Stimulated activated effector memory CD8-positive, alpha-beta T cell treated with anti-CD3 and anti-CD28 coated beads, Interleukin-12 subunit alpha, Interleukin-12 subunit beta, amount 100 ng/mL, for 72 hours (primary cell): ENCODE measurements around the gene SNN.

ENCODE experiments used
- ATAC-seq: fragments of 150-1000 bp; cut with Tn5 transposase; 2 replicates; pipeline ENCODE4 v1.10.0; 2021
- DNase-seq, 2 donors: peaks; one replicate each; pipeline ENCODE4 v3.0.0; 2021 to 2022; ENCODE audit warnings: low spot score in 2 of 2
- H3K27ac Mint-ChIP-seq: one replicate; pipeline ENCODE4 v1.8.0; 2022; ENCODE audit warnings: mild to moderate bottlenecking, mixed read lengths
- H3K36me3 Mint-ChIP-seq: one replicate; pipeline ENCODE4 v1.8.0; 2022; ENCODE audit warnings: mild to moderate bottlenecking, mixed read lengths
- H3K4me1 Mint-ChIP-seq: one replicate; pipeline ENCODE4 v1.8.0; 2022; ENCODE audit warnings: mixed read lengths
- H3K4me3 Mint-ChIP-seq: one replicate; pipeline ENCODE4 v1.8.0; 2022; ENCODE audit warnings: mild to moderate bottlenecking, mixed read lengths
- H3K9me3 Mint-ChIP-seq: one replicate; pipeline ENCODE4 v1.8.0; 2022; ENCODE audit warnings: mixed read lengths

SNN gene

DNA sequence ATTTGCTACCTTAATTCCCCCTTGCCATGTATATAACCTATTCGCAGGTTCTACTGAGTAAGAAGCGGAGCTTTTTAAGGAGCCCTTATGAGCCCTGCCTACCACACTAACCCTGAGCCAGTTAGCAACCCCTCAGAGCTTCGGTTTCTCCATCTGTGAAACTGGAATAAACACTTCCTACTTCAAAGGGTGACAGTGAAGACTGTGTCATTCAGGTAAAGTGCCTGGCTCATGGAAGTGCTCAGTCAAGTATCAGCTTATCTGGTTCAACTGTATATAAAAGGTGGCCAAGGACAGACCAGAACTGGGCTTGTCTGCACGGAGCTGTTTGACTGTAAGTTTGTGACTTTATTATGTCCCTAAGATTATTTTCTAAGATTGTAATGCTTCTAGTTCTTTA is 43.4 kb downstream of the SNN start:
- DNase-seq (no peak), ATAC-seq (no peak)
- Mint-ChIP-seq H3K36me3 (peaks cover 99% of the 10 kb centered on the region), H3K4me3 (no peak overlapping the region), H3K4me1 (peaks cover 6% of the 10 kb centered on the region), H3K9me3 (no peaks in the 10 kb centered on the region), H3K27ac (no peak overlapping the region)

DNA sequence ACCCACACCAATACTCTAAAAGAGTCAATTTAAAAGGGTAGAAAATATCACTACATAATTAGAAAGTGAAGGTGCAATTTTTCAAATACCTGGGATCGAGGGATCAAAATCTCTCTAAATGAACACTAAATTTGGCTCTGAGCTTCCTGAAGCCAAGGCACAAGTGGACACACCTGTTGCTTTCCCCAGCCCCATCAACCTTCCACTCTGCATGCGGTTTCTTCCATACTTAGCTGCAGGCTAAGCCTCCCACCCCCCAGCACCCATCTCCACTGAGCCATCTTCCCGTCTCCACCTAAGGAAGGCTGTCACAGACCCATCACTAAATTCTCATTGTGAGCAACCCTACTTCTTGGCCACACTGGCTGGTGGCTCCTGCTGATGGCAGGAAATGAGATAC is 43.9 kb downstream of the SNN start:
- Mint-ChIP-seq H3K4me1 (peaks cover 5% of the 10 kb centered on the region), H3K9me3 (no peaks in the 10 kb centered on the region), H3K36me3 (peaks cover 99% of the 10 kb centered on the region), H3K4me3 (no peak overlapping the region), H3K27ac (peak overlapping the region; percentile 40)
- ATAC-seq = no peak
- no peak for DNase-seq

DNA sequence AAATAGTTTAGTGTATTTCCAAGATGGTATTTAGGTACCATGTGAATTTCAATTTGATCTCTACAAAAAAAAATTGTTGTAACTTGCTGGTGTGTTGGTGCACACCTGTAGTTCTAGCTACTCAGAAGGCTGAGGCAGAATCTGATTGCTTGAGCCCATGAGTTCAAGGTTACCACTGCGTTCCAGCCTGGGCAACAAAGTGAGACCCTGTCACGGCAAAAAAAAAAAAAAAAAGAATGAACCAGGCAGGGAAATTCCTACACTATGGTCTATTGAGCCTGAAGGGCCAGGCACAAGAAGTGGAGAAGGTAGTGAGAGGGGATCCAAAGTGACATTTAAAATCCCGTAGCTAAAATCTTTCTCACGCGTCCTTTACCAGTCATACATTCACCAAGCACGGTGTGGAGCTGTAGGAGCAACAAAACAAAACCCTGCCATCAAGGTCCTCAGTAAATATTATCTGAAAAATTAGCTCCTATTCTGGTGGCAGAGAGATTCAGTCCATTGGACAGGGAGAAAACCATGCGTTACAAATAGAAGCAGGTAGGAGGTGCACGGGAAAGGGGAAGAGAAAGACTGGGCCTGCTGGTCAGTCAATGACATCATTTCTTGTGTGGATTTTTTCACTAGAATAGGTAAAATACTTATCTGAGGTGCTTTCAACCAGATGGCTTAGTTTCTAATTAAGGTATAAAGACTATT is 47.1 kb downstream of the SNN start:
- Mint-ChIP-seq H3K27ac (no peak overlapping the region), H3K36me3 (peaks cover 97% of the 10 kb centered on the region), H3K9me3 (no peaks in the 10 kb centered on the region), H3K4me1 (peaks cover 11% of the 10 kb centered on the region), H3K4me3 (no peak overlapping the region)
- DNase-seq = no peak
- no peak for ATAC-seq

DNA sequence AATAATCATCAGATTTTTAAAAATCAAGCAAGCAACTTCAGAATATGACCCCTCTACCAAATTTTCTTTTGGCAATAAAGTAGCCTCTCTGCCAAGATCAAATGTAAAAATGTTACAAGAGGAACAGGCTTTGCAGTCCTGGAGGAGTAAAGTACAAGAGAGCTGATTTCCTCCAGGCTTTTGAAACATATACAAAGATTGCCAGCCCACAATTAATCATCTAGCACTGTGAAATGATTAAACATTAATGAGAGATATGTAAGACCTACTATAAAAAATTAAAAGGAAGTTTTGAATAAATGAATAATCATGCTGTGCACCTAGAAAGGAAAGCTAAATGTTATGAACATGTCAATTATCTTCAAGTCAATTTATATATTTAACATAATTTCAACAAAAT is 48.1 kb downstream of the SNN start:
- ATAC-seq = no peak
- peaks cover 11% of the 10 kb centered on the region for H3K4me1 Mint-ChIP-seq
- H3K36me3 Mint-ChIP-seq = peaks cover 99% of the 10 kb centered on the region
- no peak overlapping the region for H3K4me3 Mint-ChIP-seq
- DNase-seq = no peak
- H3K9me3 Mint-ChIP-seq = no peaks in the 10 kb centered on the region
- peak overlapping the region; percentile 37 for H3K27ac Mint-ChIP-seq

DNA sequence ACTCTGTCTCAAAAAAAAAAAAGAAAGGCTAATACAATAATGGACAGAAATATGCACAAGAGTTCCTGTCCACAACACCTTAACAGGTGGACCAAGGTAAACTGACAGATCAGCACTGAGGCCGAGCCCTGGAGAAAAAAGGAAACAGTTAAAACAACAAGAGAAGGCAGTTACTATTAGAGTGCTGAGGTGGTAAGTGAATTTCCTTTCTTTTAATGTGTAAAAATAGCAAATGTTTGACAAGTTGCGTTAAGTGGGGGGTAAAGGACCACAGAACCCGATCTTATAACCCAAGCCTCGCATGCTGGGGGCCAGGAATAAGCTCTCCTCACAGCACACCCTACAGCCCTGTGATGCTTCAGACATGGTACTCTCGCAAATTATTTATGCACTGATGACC is 49.6 kb downstream of the SNN start:
- Mint-ChIP-seq H3K36me3 (peaks cover 99% of the 10 kb centered on the region), H3K4me3 (no peak overlapping the region), H3K9me3 (no peaks in the 10 kb centered on the region), H3K27ac (peak overlapping the region; percentile 56), H3K4me1 (peaks cover 6% of the 10 kb centered on the region)
- no peak for ATAC-seq
- no peak for DNase-seq

DNA sequence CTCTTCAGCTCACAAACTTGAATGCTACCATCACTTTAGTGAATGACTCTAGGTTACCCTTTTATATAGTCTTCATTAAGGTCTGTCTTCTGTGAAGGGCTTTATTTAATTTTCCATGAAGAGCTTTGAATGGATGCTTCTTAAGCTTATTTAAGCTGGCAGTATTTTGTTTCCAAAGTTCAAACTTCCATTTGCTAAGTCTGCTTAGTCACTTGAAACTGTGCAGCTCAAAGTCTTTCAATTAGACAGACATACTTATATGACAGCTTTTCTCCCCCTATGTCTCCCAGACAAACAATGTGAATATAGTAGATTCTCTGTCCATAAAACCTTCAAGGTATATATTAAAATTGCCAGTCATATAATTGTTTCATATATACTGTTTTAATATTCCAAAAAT is 50.9 kb downstream of the SNN start:
- Mint-ChIP-seq H3K9me3 (no peaks in the 10 kb centered on the region), H3K36me3 (peaks cover 99% of the 10 kb centered on the region), H3K4me1 (peaks cover 6% of the 10 kb centered on the region), H3K4me3 (no peak overlapping the region), H3K27ac (no peak overlapping the region)
- ATAC-seq = no peak
- DNase-seq = no peak

DNA sequence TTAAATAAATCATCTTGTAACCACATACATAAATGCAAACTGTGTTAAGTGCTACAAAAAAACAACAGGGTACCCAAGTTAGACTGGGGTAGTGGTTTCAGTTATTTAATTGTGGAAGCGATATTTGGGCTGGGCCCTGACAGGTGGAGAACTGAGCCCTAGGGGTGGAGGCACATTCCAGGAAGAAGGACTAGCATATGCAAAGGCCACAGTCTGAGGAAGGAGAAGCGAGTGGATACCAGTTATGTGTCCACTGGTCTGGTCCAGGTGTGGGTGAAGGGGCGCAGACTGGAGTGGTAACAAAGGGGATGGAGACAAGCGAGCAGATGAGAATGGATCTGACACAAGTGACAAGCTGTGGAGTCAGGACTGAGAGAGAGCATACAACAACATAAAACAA is 51.5 kb downstream of the SNN start:
- Mint-ChIP-seq H3K4me1 (peaks cover 6% of the 10 kb centered on the region), H3K4me3 (no peak overlapping the region), H3K27ac (no peak overlapping the region), H3K36me3 (peaks cover 99% of the 10 kb centered on the region), H3K9me3 (no peaks in the 10 kb centered on the region)
- ATAC-seq (no peak), DNase-seq (no peak)

DNA sequence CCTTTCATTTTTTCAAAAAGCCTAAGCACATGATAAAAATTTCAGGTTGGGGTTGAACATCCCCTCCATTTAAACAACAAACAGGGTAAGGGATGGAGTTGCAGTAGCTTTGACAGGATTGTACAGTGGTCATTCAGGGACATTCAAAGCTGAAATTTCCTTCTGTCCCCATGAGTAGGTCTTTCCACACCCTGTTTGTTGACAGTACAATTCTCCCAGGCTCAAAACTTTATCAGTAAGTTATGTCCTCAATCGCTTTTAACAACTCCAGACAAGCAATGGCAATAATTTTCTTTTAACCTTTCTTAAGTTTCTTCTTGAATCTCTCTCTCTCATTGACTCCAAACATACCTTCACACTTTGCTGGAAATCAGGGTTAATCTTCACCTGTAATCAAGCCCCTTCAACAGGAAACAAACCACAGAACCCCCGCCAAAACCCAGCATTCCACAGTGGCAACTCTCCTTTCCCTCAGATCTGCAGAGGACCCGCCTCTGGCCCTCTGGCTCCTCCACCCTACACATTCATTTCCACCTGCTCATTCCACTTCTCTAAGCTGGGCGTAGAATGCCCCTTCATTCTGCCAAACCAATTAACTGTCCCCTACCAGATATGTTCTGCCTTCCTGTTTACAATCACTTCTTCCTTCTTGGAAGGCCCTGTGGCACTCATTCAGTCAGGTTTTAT is 53.7 kb downstream of the SNN start:
- DNase-seq (no peak), ATAC-seq (no peak)
- Mint-ChIP-seq H3K27ac (peak overlapping the region; percentile 42), H3K4me3 (no peak overlapping the region), H3K36me3 (peaks cover 99% of the 10 kb centered on the region), H3K9me3 (no peaks in the 10 kb centered on the region), H3K4me1 (peaks cover 6% of the 10 kb centered on the region)

DNA sequence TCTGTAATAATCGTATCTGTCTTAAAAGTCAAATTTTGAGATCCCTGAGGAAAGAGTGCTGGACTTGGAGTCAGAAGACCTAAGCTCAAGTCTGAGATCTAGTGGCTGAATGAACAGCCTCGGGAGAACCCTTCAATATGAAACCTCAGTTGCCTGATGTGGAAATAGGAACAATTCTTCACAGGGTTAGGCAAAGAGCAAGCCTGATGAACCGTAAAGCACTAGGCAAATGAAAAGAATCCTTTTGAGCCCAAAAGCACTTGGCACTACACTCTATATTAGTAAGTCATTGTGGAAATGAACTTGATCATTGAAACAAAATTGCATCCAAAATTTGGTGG is 54.2 kb downstream of the SNN start:
- DNase-seq = no peak
- H3K36me3 Mint-ChIP-seq = peaks cover 99% of the 10 kb centered on the region
- H3K4me1 Mint-ChIP-seq = peaks cover 10% of the 10 kb centered on the region
- no peaks in the 10 kb centered on the region for H3K9me3 Mint-ChIP-seq
- H3K27ac Mint-ChIP-seq = peak overlapping the region; percentile 42
- no peak overlapping the region for H3K4me3 Mint-ChIP-seq
- ATAC-seq = no peak

DNA sequence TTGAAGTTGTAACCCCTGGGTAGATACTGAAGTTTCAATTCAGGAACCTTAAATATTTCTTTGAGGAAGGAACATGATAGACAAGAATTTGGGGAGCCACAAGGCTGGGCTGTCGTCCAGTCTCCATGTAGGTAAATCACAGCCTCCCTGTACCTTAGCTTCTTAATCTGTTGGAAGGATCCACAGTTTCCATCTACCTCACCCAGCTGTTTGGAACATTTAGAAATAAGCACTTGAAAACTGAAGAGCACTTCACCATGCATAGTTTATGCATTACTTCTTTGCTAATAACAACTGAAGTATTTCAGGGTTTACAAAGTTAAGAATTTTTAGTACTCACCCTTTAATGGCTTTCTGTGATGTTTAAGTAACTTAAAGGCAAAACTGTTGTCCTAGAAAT is 57.2 kb downstream of the SNN start:
- H3K4me1 Mint-ChIP-seq = peaks cover 29% of the 10 kb centered on the region
- H3K27ac Mint-ChIP-seq = no peak overlapping the region
- DNase-seq = no peak
- H3K4me3 Mint-ChIP-seq = no peak overlapping the region
- H3K36me3 Mint-ChIP-seq = peaks cover 100% of the 10 kb centered on the region
- H3K9me3 Mint-ChIP-seq = no peaks in the 10 kb centered on the region
- ATAC-seq = no peak

DNA sequence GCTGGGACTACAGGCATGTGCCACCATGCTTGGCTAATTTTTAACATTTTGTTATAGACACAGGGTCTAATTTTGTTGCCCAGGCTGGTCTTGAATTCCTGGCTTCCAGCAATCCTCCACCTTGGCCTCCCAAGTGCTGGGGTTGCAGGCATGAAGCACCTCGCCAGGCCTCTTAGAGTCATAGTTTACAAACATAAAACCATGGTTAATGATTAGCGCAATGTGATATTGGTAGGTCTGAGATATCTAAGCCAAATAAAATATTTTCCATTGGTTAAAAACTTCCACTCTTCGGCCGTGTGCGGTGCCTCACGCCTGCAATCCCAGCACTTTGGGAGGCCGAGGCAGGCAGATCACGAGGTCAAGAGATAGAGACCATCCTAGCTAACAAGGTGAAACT is 57.8 kb downstream of the SNN start:
- no peak overlapping the region for H3K27ac Mint-ChIP-seq
- ATAC-seq (no peak), DNase-seq (no peak)
- H3K9me3 Mint-ChIP-seq = no peaks in the 10 kb centered on the region
- peaks cover 100% of the 10 kb centered on the region for H3K36me3 Mint-ChIP-seq
- no peak overlapping the region for H3K4me3 Mint-ChIP-seq
- H3K4me1 Mint-ChIP-seq = peaks cover 31% of the 10 kb centered on the region

DNA sequence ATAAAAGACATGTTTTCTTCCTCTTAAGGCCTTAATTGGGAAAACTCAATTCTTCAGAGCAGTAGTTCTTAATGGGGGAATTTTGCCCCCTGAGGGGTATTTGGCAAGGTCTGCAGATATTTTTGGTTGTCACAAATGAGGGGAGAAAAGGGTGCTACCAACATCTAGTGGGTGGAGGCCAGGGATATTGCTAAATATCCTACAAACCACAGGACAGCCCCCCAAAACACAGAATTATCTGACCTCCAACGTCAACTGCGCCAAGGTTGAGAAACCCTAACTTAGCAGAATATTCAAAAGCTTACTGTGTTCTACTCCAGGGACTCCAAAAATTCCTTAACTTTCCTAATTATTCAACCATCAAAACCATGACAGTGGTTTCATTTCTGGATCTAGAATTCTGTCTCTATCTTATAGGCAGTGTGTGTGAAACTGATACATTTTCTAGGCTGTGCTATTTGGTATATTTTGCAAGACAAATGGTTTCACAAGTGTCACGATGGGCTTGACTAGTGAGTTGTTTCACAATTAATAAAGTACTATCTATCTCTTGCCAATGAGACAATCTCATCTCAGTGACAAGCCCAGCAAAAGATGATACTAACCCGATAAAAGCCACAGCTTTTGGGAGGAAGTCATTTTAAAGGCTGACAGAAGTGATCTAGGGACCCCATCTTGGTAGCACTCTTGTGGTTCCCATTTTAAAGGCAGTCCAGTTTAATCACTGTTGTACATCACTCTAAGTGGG is 59.7 kb downstream of the SNN start:
- peak; percentile 81 for ATAC-seq
- H3K4me3 Mint-ChIP-seq = no peak overlapping the region
- no peaks in the 10 kb centered on the region for H3K9me3 Mint-ChIP-seq
- peaks cover 36% of the 10 kb centered on the region for H3K4me1 Mint-ChIP-seq
- H3K36me3 Mint-ChIP-seq = peaks cover 100% of the 10 kb centered on the region
- DNase-seq = no peak
- peak overlapping the region; percentile 80 for H3K27ac Mint-ChIP-seq
